Measurements from ENCODE around the gene GNAT2. TPM values are rescaled to one million over a fixed set of nuclear protein-coding genes. Genes with fewer than 3 reads are reported as not detected.
A peak's percentile ranks its signal among the peaks of the same experiment; 100 is the strongest.

GNAT2 gene
- total RNA-seq, 1 experiment from 2014 or later: 0.20 TPM

GRCh38 chr1:109639063-109639840 is 19.8 kb upstream of the GNAT2 start:
- Histone ChIP-seq H3K23ac (ENCODE audit: insufficient read length, low read depth, low read length) (no peak overlapping the region), H4K20me1 (ENCODE audit: control insufficient read depth, insufficient read depth, insufficient read length) (no peaks in the 10 kb centered on the region), H3K79me2 (ENCODE audit: insufficient read depth, low read length) (no peaks in the 10 kb centered on the region), H2AFZ (ENCODE audit: low read length) (no peak overlapping the region), H3K23me2 (ENCODE audit: insufficient read length, low read depth, low read length, poor library complexity, severe bottlenecking) (no peaks in the 10 kb centered on the region), H3K27me3 (ENCODE audit: insufficient read depth, low read length) (no peaks in the 10 kb centered on the region), H3K79me1 (ENCODE audit: insufficient read depth, low read depth, low read length, poor library complexity, severe bottlenecking) (no peaks in the 10 kb centered on the region), H4K91ac (ENCODE audit: insufficient read length, low read depth, low read length) (no peak overlapping the region), H3K18ac (ENCODE audit: insufficient read length, low read depth, low read length) (no peak overlapping the region), H4K5ac (ENCODE audit: insufficient read length, low read depth, low read length) (no peak overlapping the region), H2BK120ac (ENCODE audit: low read depth, low read length, poor library complexity, severe bottlenecking) (no peak overlapping the region), H2BK20ac (ENCODE audit: low read depth, low read length, poor library complexity, severe bottlenecking) (no peak overlapping the region), H2BK5ac (ENCODE audit: insufficient read length, low read length) (no peak overlapping the region), H3K56ac (ENCODE audit: insufficient read length, low read depth, low read length) (no peak overlapping the region), H2BK12ac (ENCODE audit: insufficient read length, low read depth, low read length) (no peak overlapping the region), H2BK15ac (ENCODE audit: low read depth, low read length) (no peak overlapping the region), H3K4me2 (ENCODE audit: insufficient read depth, insufficient read length, low read length) (no peak overlapping the region), H3K9me3 (ENCODE audit: control insufficient read depth, low read depth, low read length) (no peaks in the 10 kb centered on the region), H2AK5ac (ENCODE audit: insufficient read length, low read length) (no peak overlapping the region), H3K14ac (ENCODE audit: insufficient read depth, low read length) (no peak overlapping the region; the same call in 1 of the 2 replicates), H3K9ac (ENCODE audit: extremely low read depth, insufficient read length, low read length) (no peak overlapping the region), H3K4me1 (ENCODE audit: insufficient read depth, low read length) (peaks cover 7% of the 10 kb centered on the region; the same call in 1 of the 2 replicates), H3K27ac (ENCODE audit: insufficient read length, low read depth, low read length) (no peak overlapping the region), H3K4ac (ENCODE audit: low read depth, low read length) (no peak overlapping the region), H3T11ph (ENCODE audit: low read length) (no peak overlapping the region), H4K8ac (replicated peaks; ENCODE audit: insufficient read length, low read depth, low read length) (no peak overlapping the region)
- Mint-ChIP-seq H3K4me1 (peaks cover 26 to 40% of the 10 kb centered on the region in 2 experiments), H3K27me3 (ENCODE audit: low read depth) (peaks cover 11% of the 10 kb centered on the region), H3K27ac (peak overlapping the region in 2 of 3 experiments; percentile 6 to 85; a peak in 3 of 7 replicates), H3K4me3 (no peak overlapping the region), H3K9me3 (no peaks in the 10 kb centered on the region), H3K36me3 (ENCODE audit: insufficient read depth in 1 of 3, low read depth in 3 of 3) (no peaks in the 10 kb centered on the region)
- no peak for TF ChIP-seq CTCF (conservative IDR thresholded peaks at IDR 0.05)
- WGBS (ENCODE audit: extremely low coverage, insufficient read length, low lambda C conversion rate): no CpG with 5 or more reads among the region's 9 CpGs
- DNase-seq: peak; percentile 14
